Activated CD8-positive, alpha-beta memory T cell treated with anti-CD3 and anti-CD28 coated beads, Interleukin-2, amount 10 ng/mL, durations not matched to agents 7 days and 5 days (primary cell): ENCODE measurements around the gene PLXND1. TPM values are rescaled to one million over a fixed set of nuclear protein-coding genes. Genes with fewer than 3 reads are reported as not detected.

ENCODE experiments used
- ATAC-seq: fragments of 150-1000 bp; cut with Tn5 transposase; one replicate; pipeline ENCODE4 v1.10.0; 2021; ENCODE audit warnings: moderate library complexity
- CTCF ChIA-PET: fragments of 350-600 bp; sonication (Branson Sonifier 250); formaldehyde crosslinking; loops from one replicate; lab custom pipeline; 2021; ENCODE audit warnings: antibody characterized with exemption; lab: Charles Lee
- DNase-seq: peaks from one replicate; pipeline ENCODE4 v3.0.0-alpha.2; 2020
- H3K27ac Mint-ChIP-seq: one replicate; pipeline ENCODE4 v1.8.0; 2021; ENCODE audit warnings: mild to moderate bottlenecking, mixed read lengths
- H3K27me3 Mint-ChIP-seq: one replicate; pipeline ENCODE4 v1.8.0; 2021; ENCODE audit warnings: mixed read lengths
- H3K36me3 Mint-ChIP-seq: one replicate; pipeline ENCODE4 v1.8.0; 2021; ENCODE audit warnings: mild to moderate bottlenecking, mixed read lengths
- H3K4me1 Mint-ChIP-seq: one replicate; pipeline ENCODE4 v1.8.0; 2021; ENCODE audit warnings: mixed read lengths
- H3K4me3 Mint-ChIP-seq: one replicate; pipeline ENCODE4 v1.8.0; 2021; ENCODE audit warnings: mild to moderate bottlenecking, moderate library complexity, mixed read lengths
- H3K9me3 Mint-ChIP-seq: one replicate; pipeline ENCODE4 v1.8.0; 2022; ENCODE audit warnings: low read depth, mixed read lengths
- total RNA-seq, 2 experiments: library from RNA; stranded (reverse); gene quantifications; one replicate each; pipeline ENCODE4 v1.2.3, GENCODE V29; 2021

Gene PLXND1
- total RNA-seq, 2 experiments from 2014 or later, result 1.1 to 3.0 TPM

- H3K4me3 Mint-ChIP-seq, result no peak overlapping the region
- CTCF ChIA-PET, result interaction anchor here (0.9 to 2.6 kb wide), 7 partner anchors 10 to 261 kb away, joined by 3 to 10 read pairs (median 4); a partner anchor contains a TSS
- DNase-seq (no peak), ATAC-seq (no peak)
- H3K36me3 Mint-ChIP-seq, result no peaks in the 10 kb centered on the region
- H3K4me1 Mint-ChIP-seq, result peaks cover 27% of the 10 kb centered on the region
- H3K9me3 Mint-ChIP-seq, result no peaks in the 10 kb centered on the region
- H3K27me3 Mint-ChIP-seq, result no peaks in the 10 kb centered on the region
- H3K27ac Mint-ChIP-seq, result peak overlapping the region; percentile 88
Observed at GRCh38 chr3:129577366-129577765, 29.1 kb downstream of the PLXND1 start.

- CTCF ChIA-PET, result interaction anchor here (0.7 to 2.6 kb wide), 9 partner anchors 9 to 261 kb away, joined by 3 to 10 read pairs (median 4); a partner anchor contains a TSS
- peak; percentile 84 for DNase-seq
- Mint-ChIP-seq H3K27me3 (no peaks in the 10 kb centered on the region), H3K9me3 (no peaks in the 10 kb centered on the region), H3K4me3 (no peak overlapping the region), H3K27ac (peak overlapping the region; percentile 88), H3K4me1 (peaks cover 27% of the 10 kb centered on the region), H3K36me3 (no peaks in the 10 kb centered on the region)
- ATAC-seq, result peak; percentile 82
Observed at GRCh38 chr3:129576514-129577352, 29.7 kb downstream of the PLXND1 start.

- H3K27ac Mint-ChIP-seq, result peak overlapping the region; percentile 35
- CTCF ChIA-PET, result interaction anchor here (1.0 to 2.6 kb wide), 5 partner anchors 9 to 260 kb away, joined by 3 to 10 read pairs (median 6); a partner anchor contains a TSS
Observed at GRCh38 chr3:129575997-129576384, 30.5 kb downstream of the PLXND1 start.

GRCh38 chr3:129575233-129575996, 31.1 kb downstream of the PLXND1 start:
- no peak for ATAC-seq
- no peak overlapping the region for H3K4me3 Mint-ChIP-seq
- no peak overlapping the region for H3K27ac Mint-ChIP-seq
- H3K36me3 Mint-ChIP-seq, result no peaks in the 10 kb centered on the region
- H3K27me3 Mint-ChIP-seq, result no peaks in the 10 kb centered on the region
- DNase-seq, result no peak
- no peaks in the 10 kb centered on the region for H3K9me3 Mint-ChIP-seq
- CTCF ChIA-PET, result interaction anchor here (2.6 kb wide), 1 partner anchor 8 kb away, joined by 7 read pairs; no protein-coding TSS in a partner anchor
- peaks cover 27% of the 10 kb centered on the region for H3K4me1 Mint-ChIP-seq

More at GRCh38 chr3:129575997-129576384, 30.5 kb downstream of the PLXND1 start:
- Mint-ChIP-seq H3K36me3 (no peaks in the 10 kb centered on the region), H3K27me3 (no peaks in the 10 kb centered on the region), H3K4me3 (no peak overlapping the region), H3K9me3 (no peaks in the 10 kb centered on the region), H3K4me1 (peaks cover 27% of the 10 kb centered on the region)
- DNase-seq (no peak), ATAC-seq (no peak)

GRCh38 chr3:129574206-129574605, 32.3 kb downstream of the PLXND1 start:
- ATAC-seq (no peak), DNase-seq (no peak)
- Mint-ChIP-seq H3K4me3 (no peak overlapping the region), H3K4me1 (peaks cover 27% of the 10 kb centered on the region), H3K36me3 (no peaks in the 10 kb centered on the region), H3K9me3 (no peaks in the 10 kb centered on the region), H3K27me3 (no peaks in the 10 kb centered on the region), H3K27ac (no peak overlapping the region)
- CTCF ChIA-PET, result no interaction called here

GRCh38 chr3:129573493-129573892, 33.0 kb downstream of the PLXND1 start:
- H3K4me1 Mint-ChIP-seq, result peaks cover 24% of the 10 kb centered on the region
- ATAC-seq, result no peak
- no peaks in the 10 kb centered on the region for H3K9me3 Mint-ChIP-seq
- CTCF ChIA-PET, result no interaction called here
- no peak overlapping the region for H3K4me3 Mint-ChIP-seq
- no peak overlapping the region for H3K27ac Mint-ChIP-seq
- no peak for DNase-seq
- no peaks in the 10 kb centered on the region for H3K36me3 Mint-ChIP-seq
- H3K27me3 Mint-ChIP-seq, result no peaks in the 10 kb centered on the region

GRCh38 chr3:129572603-129573002, 33.9 kb downstream of the PLXND1 start:
- ATAC-seq, result no peak
- H3K27ac Mint-ChIP-seq, result no peak overlapping the region
- no peaks in the 10 kb centered on the region for H3K36me3 Mint-ChIP-seq
- no peaks in the 10 kb centered on the region for H3K9me3 Mint-ChIP-seq
- DNase-seq, result no peak
- H3K4me1 Mint-ChIP-seq, result peaks cover 19% of the 10 kb centered on the region
- no peaks in the 10 kb centered on the region for H3K27me3 Mint-ChIP-seq
- CTCF ChIA-PET, result no interaction called here
- no peak overlapping the region for H3K4me3 Mint-ChIP-seq

GRCh38 chr3:129571605-129572547, 34.6 kb downstream of the PLXND1 start:
- no peaks in the 10 kb centered on the region for H3K36me3 Mint-ChIP-seq
- CTCF ChIA-PET, result no interaction called here
- H3K4me1 Mint-ChIP-seq, result peaks cover 13% of the 10 kb centered on the region
- no peak for ATAC-seq
- no peak overlapping the region for H3K4me3 Mint-ChIP-seq
- no peak for DNase-seq
- no peaks in the 10 kb centered on the region for H3K9me3 Mint-ChIP-seq
- H3K27me3 Mint-ChIP-seq, result no peaks in the 10 kb centered on the region
- H3K27ac Mint-ChIP-seq, result no peak overlapping the region

- H3K36me3 Mint-ChIP-seq, result no peaks in the 10 kb centered on the region
- no peak for ATAC-seq
Observed at GRCh38 chr3:129569856-129570255, 36.6 kb downstream of the PLXND1 start.

GRCh38 chr3:129567939-129568338, 38.5 kb downstream of the PLXND1 start:
- ATAC-seq, result no peak
- CTCF ChIA-PET, result interaction anchor here (2.0 kb wide), 1 partner anchor 9 kb away, joined by 7 read pairs; no protein-coding TSS in a partner anchor
- Mint-ChIP-seq H3K27me3 (no peaks in the 10 kb centered on the region), H3K36me3 (no peaks in the 10 kb centered on the region), H3K4me1 (peaks cover 2% of the 10 kb centered on the region), H3K4me3 (no peak overlapping the region), H3K9me3 (no peaks in the 10 kb centered on the region), H3K27ac (no peak overlapping the region)
- DNase-seq, result no peak

More at GRCh38 chr3:129569856-129570255, 36.6 kb downstream of the PLXND1 start:
- no peak overlapping the region for H3K27ac Mint-ChIP-seq
- no peak overlapping the region for H3K4me3 Mint-ChIP-seq
- CTCF ChIA-PET, result no interaction called here
- peaks cover 2% of the 10 kb centered on the region for H3K4me1 Mint-ChIP-seq
- DNase-seq, result no peak
- H3K27me3 Mint-ChIP-seq, result no peaks in the 10 kb centered on the region
- H3K9me3 Mint-ChIP-seq, result no peaks in the 10 kb centered on the region

GRCh38 chr3:129567176-129567705, 39.2 kb downstream of the PLXND1 start:
- Mint-ChIP-seq H3K27ac (no peak overlapping the region), H3K36me3 (no peaks in the 10 kb centered on the region), H3K4me1 (peaks cover 2% of the 10 kb centered on the region), H3K27me3 (no peaks in the 10 kb centered on the region), H3K9me3 (no peaks in the 10 kb centered on the region), H3K4me3 (no peak overlapping the region)
- CTCF ChIA-PET, result interaction anchor here (2.0 kb wide), 1 partner anchor 10 kb away, joined by 7 read pairs; no protein-coding TSS in a partner anchor
- no peak for DNase-seq
- no peak for ATAC-seq

- no peak for ATAC-seq
- CTCF ChIA-PET, result interaction anchor here (1.3 kb wide), 1 partner anchor 97 kb away, joined by 3 read pairs; no protein-coding TSS in a partner anchor
- no peak overlapping the region for H3K4me3 Mint-ChIP-seq
Observed at GRCh38 chr3:129565902-129566301, 40.6 kb downstream of the PLXND1 start.

More at GRCh38 chr3:129565902-129566301, 40.6 kb downstream of the PLXND1 start:
- DNase-seq, result no peak
- peaks cover 2% of the 10 kb centered on the region for H3K4me1 Mint-ChIP-seq
- no peaks in the 10 kb centered on the region for H3K36me3 Mint-ChIP-seq
- H3K9me3 Mint-ChIP-seq, result no peaks in the 10 kb centered on the region
- H3K27ac Mint-ChIP-seq, result no peak overlapping the region
- H3K27me3 Mint-ChIP-seq, result no peaks in the 10 kb centered on the region
